Trophoblast cell (in vitro differentiated cells and primary cell): Measurements from ENCODE around the gene LHPP.

Source experiments
- DNase-seq, 2 donors: peaks; one replicate each; pipeline ENCODE4 v3.0.0-alpha.2; 2016
- H2AFZ ChIP-seq: 2 replicates; pipeline ENCODE4 v1.6.1; 2013; ENCODE audit warnings: low read length, moderate library complexity, mild to moderate bottlenecking; ENCODE audit not compliant: insufficient read depth, poor library complexity
- H2AK5ac ChIP-seq: 2 replicates; pipeline ENCODE4 v1.6.1; 2013; ENCODE audit warnings: mild to moderate bottlenecking, low read length
- H2BK120ac ChIP-seq: 2 replicates; pipeline ENCODE4 v1.6.1; 2013; ENCODE audit warnings: low read length, mild to moderate bottlenecking, moderate library complexity; ENCODE audit not compliant: insufficient read depth, poor library complexity
- H2BK12ac ChIP-seq: 2 replicates; pipeline ENCODE4 v1.6.1; 2013; ENCODE audit warnings: mild to moderate bottlenecking, low read length, moderate library complexity
- H2BK5ac ChIP-seq: 2 replicates; pipeline ENCODE4 v1.6.1; 2013; ENCODE audit warnings: low read length, low read depth, moderate library complexity, mild to moderate bottlenecking; ENCODE audit not compliant: poor library complexity
- H3K14ac ChIP-seq: 2 replicates; pipeline ENCODE4 v1.6.1; 2013; ENCODE audit warnings: mild to moderate bottlenecking, low read length
- H3K18ac ChIP-seq: 2 replicates; pipeline ENCODE4 v1.6.1; 2013; ENCODE audit warnings: mild to moderate bottlenecking, low read length
- H3K23ac ChIP-seq: 2 replicates; pipeline ENCODE4 v1.6.1; 2013; ENCODE audit warnings: low read length
- H3K27ac ChIP-seq: 2 replicates; pipeline ENCODE4 v1.5.1; 2013; ENCODE audit warnings: low read depth, mild to moderate bottlenecking, inconsistent platforms, low read length, moderate library complexity
- H3K27me3 ChIP-seq: 2 replicates; pipeline ENCODE4 v1.6.1; 2013; ENCODE audit warnings: inconsistent platforms, mild to moderate bottlenecking, low read length, moderate library complexity; ENCODE audit not compliant: insufficient read depth
- H3K36me3 ChIP-seq, 2 experiments: 1 replicate in 1 of 2; 2 replicates in 1 of 2; pipeline ENCODE4 v1.6.1; 2013; ENCODE audit warnings: low read length in 2 of 2, mild to moderate bottlenecking in 2 of 2, moderate library complexity in 1 of 2; ENCODE audit not compliant: insufficient read depth in 2 of 2, control insufficient read depth in 1 of 2
- H3K4ac ChIP-seq: 2 replicates; pipeline ENCODE4 v1.6.1; 2013; ENCODE audit warnings: low read depth, mild to moderate bottlenecking, low read length, moderate library complexity
- H3K4me1 ChIP-seq, 2 experiments: 1 replicate in 1 of 2; 2 replicates in 1 of 2; pipeline ENCODE4 v1.6.1; 2013; ENCODE audit warnings: low read length in 2 of 2, mild to moderate bottlenecking in 2 of 2, moderate library complexity in 1 of 2; ENCODE audit not compliant: insufficient read depth in 2 of 2, control insufficient read depth in 1 of 2
- H3K4me2 ChIP-seq: 2 replicates; pipeline ENCODE4 v1.6.1; 2013; ENCODE audit warnings: inconsistent platforms, mild to moderate bottlenecking, low read length, moderate library complexity
- H3K4me3 ChIP-seq: 2 replicates; pipeline ENCODE4 v1.5.1; 2013; ENCODE audit warnings: mild to moderate bottlenecking, low read depth, low read length, inconsistent platforms
- H3K79me1 ChIP-seq: one replicate; pipeline ENCODE4 v1.6.1; 2013; ENCODE audit warnings: low read length
- H3K79me2 ChIP-seq: 2 replicates; pipeline ENCODE4 v1.6.1; 2013; ENCODE audit warnings: low read length, mild to moderate bottlenecking; ENCODE audit not compliant: control insufficient read depth, insufficient read depth, poor library complexity
- H3K9ac ChIP-seq: 2 replicates; pipeline ENCODE4 v1.6.1; 2013; ENCODE audit warnings: mild to moderate bottlenecking, low read length
- H3K9me3 ChIP-seq: 2 replicates; pipeline ENCODE4 v1.6.1; 2013; ENCODE audit warnings: low read depth, mild to moderate bottlenecking, control low read depth, inconsistent platforms, low read length; ENCODE audit not compliant: insufficient read depth
- H4K12ac ChIP-seq: 2 replicates; pipeline ENCODE4 v1.6.1; 2013; ENCODE audit warnings: low read depth, mild to moderate bottlenecking, low read length, moderate library complexity
- H4K8ac ChIP-seq: 2 replicates; pipeline ENCODE4 v1.6.1; 2013; ENCODE audit warnings: low read depth, mild to moderate bottlenecking, low read length, moderate library complexity
- H4K91ac ChIP-seq: one replicate; pipeline ENCODE4 v1.6.1; 2013; ENCODE audit warnings: low read depth, mild to moderate bottlenecking, low read length, moderate library complexity
- WGBS: extraction: QIAGEN DNeasy Blood & Tissue Kit; methylation state at CpG from one replicate; pipeline ENCODE4 v1.1.7; 2013; ENCODE audit warnings: missing lambda C conversion rate; ENCODE audit not compliant: insufficient read length, insufficient coverage; ENCODE audit errors: extremely low coverage; 5-methylcytosine and 5-hydroxymethylcytosine counted together

Gene LHPP

DNA sequence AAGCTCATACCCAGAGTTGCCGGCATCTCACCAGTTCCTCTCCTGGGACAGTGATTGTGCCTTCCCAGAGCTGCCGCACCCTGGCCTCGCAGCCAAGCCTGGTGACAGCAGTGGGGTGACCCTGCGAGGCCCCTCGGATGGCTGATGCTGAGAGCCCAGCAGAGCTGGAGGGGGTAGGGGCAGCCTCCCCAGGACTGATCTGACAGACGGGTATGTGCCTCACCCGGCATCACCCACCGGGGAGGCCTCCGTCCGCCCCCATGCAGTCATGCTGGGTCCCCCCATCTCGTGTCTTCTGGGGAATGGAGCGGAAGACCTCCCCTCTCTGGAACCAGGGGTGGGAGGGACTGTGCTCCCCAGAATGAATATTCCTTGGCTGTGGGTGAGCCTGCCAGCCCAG, 82.3 kb downstream of the LHPP start:
- H3K27ac ChIP-seq = no peak overlapping the region
- H3K18ac ChIP-seq = no peak overlapping the region
- H3K79me1 ChIP-seq = no peaks in the 10 kb centered on the region
- no peak overlapping the region for H2AK5ac ChIP-seq
- H2BK120ac ChIP-seq = no peak overlapping the region
- H3K79me2 ChIP-seq = no peaks in the 10 kb centered on the region
- H3K9ac ChIP-seq = no peak overlapping the region
- H2AFZ ChIP-seq = no peak overlapping the region
- no peaks in the 10 kb centered on the region for H3K9me3 ChIP-seq
- H3K23ac ChIP-seq = no peak overlapping the region
- DNase-seq = no peak
- no CpG with 5 or more reads among the region's 12 CpGs for WGBS
- H3K4me3 ChIP-seq = no peak overlapping the region
- no peak overlapping the region for H4K12ac ChIP-seq
- no peaks in the 10 kb centered on the region for H3K27me3 ChIP-seq
- no peak overlapping the region for H4K91ac ChIP-seq
- H4K8ac ChIP-seq = no peak overlapping the region
- no peak overlapping the region for H2BK5ac ChIP-seq
- no peaks in the 10 kb centered on the region for H3K36me3 ChIP-seq
- H3K14ac ChIP-seq = no peak overlapping the region
- H2BK12ac ChIP-seq = no peak overlapping the region
- no peak overlapping the region for H3K4me2 ChIP-seq
- no peak overlapping the region for H3K4ac ChIP-seq
- peaks cover 0 to 3% of the 10 kb centered on the region in 2 experiments for H3K4me1 ChIP-seq

DNA sequence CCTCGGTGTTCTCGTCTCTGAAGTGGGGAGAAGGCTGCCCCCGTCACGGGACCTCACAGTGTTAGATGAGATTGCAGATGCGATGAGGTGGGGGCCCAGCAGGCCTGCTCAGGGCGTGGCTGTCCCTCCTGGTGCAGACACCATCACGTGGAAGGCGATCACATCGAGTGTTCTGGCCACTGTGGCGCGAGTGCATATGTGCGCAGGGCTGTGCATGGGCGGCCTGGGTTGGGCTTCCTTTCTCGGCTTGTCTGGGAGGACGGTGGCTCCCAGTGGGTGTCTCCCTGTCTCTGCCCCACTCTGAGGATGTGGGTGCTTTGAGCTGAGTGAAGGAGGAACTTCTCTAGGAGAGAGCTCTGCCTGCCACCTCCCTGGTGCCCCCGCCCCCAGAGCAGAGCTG, 83.1 kb downstream of the LHPP start:
- Histone ChIP-seq H3K14ac (no peak overlapping the region), H3K79me1 (no peaks in the 10 kb centered on the region), H3K9ac (no peak overlapping the region), H3K9me3 (no peaks in the 10 kb centered on the region), H3K27me3 (no peaks in the 10 kb centered on the region), H3K4me3 (no peak overlapping the region), H3K36me3 (no peaks in the 10 kb centered on the region), H3K4me2 (no peak overlapping the region), H4K12ac (no peak overlapping the region), H2BK120ac (no peak overlapping the region), H4K91ac (no peak overlapping the region), H4K8ac (no peak overlapping the region), H3K79me2 (no peaks in the 10 kb centered on the region), H3K4ac (no peak overlapping the region), H3K23ac (no peak overlapping the region), H2BK5ac (no peak overlapping the region), H3K27ac (no peak overlapping the region), H2AK5ac (no peak overlapping the region), H3K4me1 (peaks cover 0 to 3% of the 10 kb centered on the region in 2 experiments), H2AFZ (no peak overlapping the region), H3K18ac (no peak overlapping the region), H2BK12ac (no peak overlapping the region)
- WGBS = no CpG with 5 or more reads among the region's 16 CpGs
- DNase-seq = no peak

DNA sequence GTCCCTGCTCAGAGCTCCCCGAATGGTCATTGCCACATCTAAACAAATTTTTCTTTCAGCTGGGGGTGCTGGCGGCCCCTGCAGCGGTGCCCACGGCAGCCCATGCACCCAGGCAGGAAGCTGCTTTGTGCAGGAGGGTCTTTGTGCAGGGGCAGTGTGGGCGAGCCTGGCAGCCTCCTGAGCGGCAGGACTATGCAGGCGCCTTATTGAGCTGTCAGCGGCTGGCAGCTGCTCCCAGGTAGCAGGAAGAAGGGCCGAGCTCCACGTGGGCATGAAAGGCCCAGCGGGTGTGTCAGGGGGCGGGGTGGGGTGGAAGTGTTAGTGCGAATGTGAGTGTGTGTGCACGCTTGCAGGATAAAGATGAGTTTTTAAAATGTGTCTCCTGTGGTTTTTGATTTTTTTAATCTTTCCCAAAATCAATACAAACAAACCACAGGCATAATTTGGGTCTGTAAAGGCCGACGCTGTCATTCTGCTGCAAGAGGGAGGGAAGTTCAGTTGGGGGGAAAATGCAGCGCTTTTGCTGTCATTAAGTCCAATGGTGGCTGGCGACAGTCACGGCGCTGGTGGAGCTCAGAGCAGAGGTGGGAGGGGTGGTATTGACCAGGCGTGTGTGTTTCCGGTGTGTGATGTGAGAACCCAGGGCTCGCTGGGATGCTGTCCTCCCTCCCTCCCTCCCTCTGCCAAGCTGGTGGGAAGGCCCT, 83.9 kb downstream of the LHPP start:
- no peak overlapping the region for H2BK120ac ChIP-seq
- H3K4me3 ChIP-seq = no peak overlapping the region
- no peak overlapping the region for H3K14ac ChIP-seq
- H3K4me1 ChIP-seq = peaks cover 0 to 3% of the 10 kb centered on the region in 2 experiments
- no peak overlapping the region for H3K4me2 ChIP-seq
- H3K79me1 ChIP-seq = no peaks in the 10 kb centered on the region
- WGBS = no CpG with 5 or more reads among the region's 23 CpGs
- no peaks in the 10 kb centered on the region for H3K9me3 ChIP-seq
- DNase-seq = no peak
- H4K8ac ChIP-seq = no peak overlapping the region
- H3K23ac ChIP-seq = no peak overlapping the region
- H2BK5ac ChIP-seq = no peak overlapping the region
- H2AK5ac ChIP-seq = no peak overlapping the region
- H3K4ac ChIP-seq = no peak overlapping the region
- no peak overlapping the region for H3K27ac ChIP-seq
- H3K36me3 ChIP-seq = no peaks in the 10 kb centered on the region
- no peaks in the 10 kb centered on the region for H3K27me3 ChIP-seq
- no peak overlapping the region for H4K12ac ChIP-seq
- no peak overlapping the region for H2AFZ ChIP-seq
- no peaks in the 10 kb centered on the region for H3K79me2 ChIP-seq
- no peak overlapping the region for H3K9ac ChIP-seq
- no peak overlapping the region for H2BK12ac ChIP-seq
- H4K91ac ChIP-seq = no peak overlapping the region
- no peak overlapping the region for H3K18ac ChIP-seq

DNA sequence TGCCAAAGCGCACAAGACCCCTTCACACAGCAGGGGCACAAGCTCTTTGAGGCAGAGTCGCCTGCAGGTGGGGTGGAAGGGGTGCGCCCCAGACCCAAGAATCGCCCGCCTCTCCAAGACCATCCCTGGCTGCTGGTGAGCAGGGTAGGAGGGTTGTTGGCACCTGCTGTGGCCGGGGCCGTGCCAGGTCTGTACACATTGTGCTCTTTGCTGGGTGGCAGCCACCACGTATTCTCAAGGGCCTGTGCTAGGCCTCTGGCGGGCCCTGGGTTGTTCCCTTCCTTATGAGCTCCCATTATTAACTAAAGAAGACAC, 84.4 kb downstream of the LHPP start:
- no peaks in the 10 kb centered on the region for H3K36me3 ChIP-seq
- H2BK12ac ChIP-seq = no peak overlapping the region
- no peak overlapping the region for H3K18ac ChIP-seq
- H2AK5ac ChIP-seq = no peak overlapping the region
- H3K14ac ChIP-seq = no peak overlapping the region
- H4K12ac ChIP-seq = no peak overlapping the region
- DNase-seq = no peak
- no peak overlapping the region for H4K91ac ChIP-seq
- no peaks in the 10 kb centered on the region for H3K79me2 ChIP-seq
- no peak overlapping the region for H3K4me2 ChIP-seq
- H2AFZ ChIP-seq = no peak overlapping the region
- no peak overlapping the region for H2BK120ac ChIP-seq
- WGBS = no CpG with 5 or more reads among the region's 9 CpGs
- no peak overlapping the region for H3K27ac ChIP-seq
- no peak overlapping the region for H3K4me3 ChIP-seq
- peaks cover 0 to 3% of the 10 kb centered on the region in 2 experiments for H3K4me1 ChIP-seq
- no peak overlapping the region for H3K9ac ChIP-seq
- no peak overlapping the region for H3K4ac ChIP-seq
- H3K79me1 ChIP-seq = no peaks in the 10 kb centered on the region
- H3K27me3 ChIP-seq = no peaks in the 10 kb centered on the region
- no peaks in the 10 kb centered on the region for H3K9me3 ChIP-seq
- no peak overlapping the region for H4K8ac ChIP-seq
- no peak overlapping the region for H3K23ac ChIP-seq
- H2BK5ac ChIP-seq = no peak overlapping the region
